Measurements from ENCODE around the gene EMP2.

Gene EMP2

DNA sequence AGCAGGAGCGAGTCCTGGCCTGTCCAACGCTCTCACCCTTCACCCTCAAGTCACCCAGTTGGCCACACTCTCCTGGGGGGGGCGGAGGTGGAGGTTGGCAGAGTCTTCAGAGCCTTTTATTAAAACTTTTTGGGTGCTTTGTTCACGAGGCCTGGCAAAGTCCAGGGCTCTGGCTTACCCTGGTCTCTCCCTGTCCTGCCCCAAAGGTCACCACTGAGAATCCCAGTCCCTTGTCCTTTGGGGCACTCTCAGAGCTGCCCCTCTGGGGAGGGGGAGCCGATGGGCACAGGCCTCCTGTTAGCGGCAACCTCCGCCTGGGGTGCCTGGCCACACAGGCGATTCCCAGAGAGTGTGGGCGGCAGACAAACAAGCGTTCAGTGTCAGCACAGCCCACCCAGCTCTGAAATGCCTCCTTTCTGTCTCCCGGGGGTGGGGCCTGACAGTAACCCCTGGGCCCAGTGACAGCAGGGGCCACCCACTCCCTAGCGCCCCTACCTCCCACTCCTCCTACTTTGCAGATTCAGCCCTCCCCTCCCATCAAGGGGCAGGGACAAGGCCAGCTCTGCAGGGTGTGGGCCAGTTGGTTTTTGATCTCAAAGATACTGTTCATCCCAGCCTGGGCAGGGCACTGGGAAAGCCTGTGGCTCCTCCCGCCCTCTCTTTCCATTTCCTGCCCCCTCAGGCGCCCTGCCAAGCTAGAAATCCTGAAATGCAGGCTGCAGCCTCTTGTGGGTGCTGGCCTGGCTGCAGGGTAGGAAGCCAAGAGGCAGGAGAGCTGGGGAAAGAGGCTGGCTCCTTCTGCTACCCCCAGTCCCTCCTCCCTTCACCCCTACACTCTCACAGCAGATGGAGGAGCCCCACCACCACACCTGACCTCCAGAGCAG is 36.6 kb upstream of the EMP2 start:
- H3K4me3 ChIP-seq (ENCODE audit: control insufficient read depth, low read depth, low read length), result no peak overlapping the region
- DNase-seq (ENCODE audit: low read depth), result no peak
- TF ChIP-seq, protein P1, sequence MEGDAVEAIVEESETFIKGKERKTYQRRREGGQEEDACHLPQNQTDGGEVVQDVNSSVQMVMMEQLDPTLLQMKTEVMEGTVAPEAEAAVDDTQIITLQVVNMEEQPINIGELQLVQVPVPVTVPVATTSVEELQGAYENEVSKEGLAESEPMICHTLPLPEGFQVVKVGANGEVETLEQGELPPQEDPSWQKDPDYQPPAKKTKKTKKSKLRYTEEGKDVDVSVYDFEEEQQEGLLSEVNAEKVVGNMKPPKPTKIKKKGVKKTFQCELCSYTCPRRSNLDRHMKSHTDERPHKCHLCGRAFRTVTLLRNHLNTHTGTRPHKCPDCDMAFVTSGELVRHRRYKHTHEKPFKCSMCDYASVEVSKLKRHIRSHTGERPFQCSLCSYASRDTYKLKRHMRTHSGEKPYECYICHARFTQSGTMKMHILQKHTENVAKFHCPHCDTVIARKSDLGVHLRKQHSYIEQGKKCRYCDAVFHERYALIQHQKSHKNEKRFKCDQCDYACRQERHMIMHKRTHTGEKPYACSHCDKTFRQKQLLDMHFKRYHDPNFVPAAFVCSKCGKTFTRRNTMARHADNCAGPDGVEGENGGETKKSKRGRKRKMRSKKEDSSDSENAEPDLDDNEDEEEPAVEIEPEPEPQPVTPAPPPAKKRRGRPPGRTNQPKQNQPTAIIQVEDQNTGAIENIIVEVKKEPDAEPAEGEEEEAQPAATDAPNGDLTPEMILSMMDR (IDR thresholded peaks at IDR 0.05; ENCODE audit: control insufficient read depth, insufficient read depth, low read depth, low read length, missing control alignments), result no peak

DNA sequence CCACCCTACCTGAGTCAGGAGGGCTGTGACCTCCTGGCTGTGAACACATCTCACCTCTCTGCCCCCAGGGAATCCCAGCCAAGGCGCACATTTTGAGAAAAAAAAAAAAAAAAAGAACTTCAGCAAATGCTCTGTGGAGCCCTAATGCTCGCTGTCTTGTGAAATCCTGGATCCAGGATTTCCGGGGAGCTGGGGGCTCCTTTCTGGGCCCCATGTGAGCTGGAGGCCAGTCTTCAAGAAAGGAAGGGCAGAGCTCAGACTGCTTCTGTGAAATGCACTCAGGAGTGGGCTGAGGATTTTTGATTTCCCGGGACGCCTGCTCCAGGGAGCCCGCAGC is 36.0 kb upstream of the EMP2 start:
- no peak overlapping the region for H3K4me3 ChIP-seq (ENCODE audit: control insufficient read depth, low read depth, low read length)
- DNase-seq (ENCODE audit: low read depth), result no peak
- TF ChIP-seq, protein P1 (IDR thresholded peaks at IDR 0.05; ENCODE audit: control insufficient read depth, insufficient read depth, low read depth, low read length, missing control alignments), result no peak

GRCh38 chr16:10614685-10615084 is 34.3 kb upstream of the EMP2 start:
- no peak overlapping the region for H3K4me3 ChIP-seq (ENCODE audit: control insufficient read depth, low read depth, low read length)
- TF ChIP-seq, protein P1 (IDR thresholded peaks at IDR 0.05; ENCODE audit: control insufficient read depth, insufficient read depth, low read depth, low read length, missing control alignments), result no peak
- DNase-seq (ENCODE audit: low read depth), result no peak

DNA sequence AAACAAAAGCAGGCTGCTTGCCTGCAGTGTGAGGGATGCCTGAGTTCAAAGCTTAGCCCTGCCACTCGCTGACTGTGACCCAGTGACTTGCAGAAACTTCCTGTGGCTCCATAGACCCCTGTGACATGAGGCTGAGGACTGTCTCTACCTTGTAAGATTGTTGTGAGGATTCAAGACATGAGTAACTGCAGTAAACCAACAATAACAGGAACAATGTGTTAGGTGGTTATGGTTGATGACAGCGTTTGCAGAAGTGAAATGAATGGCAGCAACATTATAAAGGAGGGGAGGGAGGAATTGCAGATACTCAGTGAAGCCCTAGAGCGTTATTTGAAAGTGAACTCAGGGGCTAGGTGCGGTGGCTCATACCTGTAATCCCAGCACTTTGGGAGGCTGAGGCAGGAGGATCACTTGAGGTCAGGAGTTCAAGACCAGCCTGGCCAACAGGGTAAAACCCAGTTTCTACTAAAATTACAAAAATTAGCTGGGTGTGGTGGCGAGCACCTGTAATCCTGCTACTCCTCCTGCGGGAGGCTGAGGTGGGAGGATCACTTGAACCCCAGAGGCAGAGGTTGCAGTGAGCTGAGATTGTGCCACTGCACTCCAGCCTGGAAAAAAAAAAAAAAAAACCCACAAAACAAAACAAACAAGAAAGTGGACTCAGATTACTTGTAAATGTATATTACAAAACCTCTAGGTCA is 33.5 kb upstream of the EMP2 start:
- no peak overlapping the region for H3K4me3 ChIP-seq (ENCODE audit: control insufficient read depth, low read depth, low read length)
- no peak for DNase-seq (ENCODE audit: low read depth)
- TF ChIP-seq, protein P1 (IDR thresholded peaks at IDR 0.05; ENCODE audit: control insufficient read depth, insufficient read depth, low read depth, low read length, missing control alignments), result no peak

GRCh38 chr16:10612649-10613179 is 32.3 kb upstream of the EMP2 start:
- DNase-seq (ENCODE audit: low read depth), result no peak
- TF ChIP-seq, protein P1 (IDR thresholded peaks at IDR 0.05; ENCODE audit: control insufficient read depth, insufficient read depth, low read depth, low read length, missing control alignments), result no peak
- no peak overlapping the region for H3K4me3 ChIP-seq (ENCODE audit: control insufficient read depth, low read depth, low read length)

DNA sequence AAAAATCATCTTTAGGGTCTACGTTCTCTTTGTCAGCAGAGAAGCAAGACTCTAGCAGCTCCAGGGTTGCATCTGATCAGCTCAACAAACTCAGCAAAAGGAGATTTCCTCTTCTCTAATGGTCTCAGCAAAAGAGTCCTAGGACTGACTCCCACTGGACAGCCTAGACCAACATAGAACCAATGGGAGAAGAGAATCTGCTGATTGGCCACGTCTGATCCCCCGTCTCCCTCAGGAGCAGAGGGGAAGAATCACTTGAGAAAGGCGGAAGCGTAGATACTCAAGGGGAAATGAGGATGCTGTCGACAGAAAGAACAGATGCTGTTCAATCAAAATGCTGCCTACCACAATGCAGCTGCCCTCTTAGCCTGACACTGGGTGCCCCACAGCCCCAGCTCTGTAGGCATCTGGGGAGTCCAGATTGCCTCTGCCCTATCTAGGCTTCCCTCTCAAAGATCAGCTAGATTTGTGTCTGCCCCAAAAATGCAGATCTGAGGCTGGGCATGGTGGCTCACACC is 31.5 kb upstream of the EMP2 start:
- H3K4me3 ChIP-seq (ENCODE audit: control insufficient read depth, low read depth, low read length), result no peak overlapping the region
- no peak for DNase-seq (ENCODE audit: low read depth)
- TF ChIP-seq, protein P1 (IDR thresholded peaks at IDR 0.05; ENCODE audit: control insufficient read depth, insufficient read depth, low read depth, low read length, missing control alignments), result no peak
